Measurements from ENCODE around the gene RAB1B.

GRCh38 chr11:66299186-66299585, 30.7 kb downstream of the RAB1B start:
- TF ChIP-seq CTCF (IDR thresholded peaks at IDR 0.05; ENCODE audit: borderline replicate concordance, extremely low read depth, low read length, poor library complexity, severe bottlenecking) (no peak), EZH2 (IDR thresholded peaks at IDR 0.05; ENCODE audit: borderline replicate concordance, low read depth, low read length, severe bottlenecking) (no peak)

Data from DND-41 (cell line).